Endothelial cell of umbilical vein (primary cell): Measurements from ENCODE around the gene POLR2C. TPM values are rescaled to one million over a fixed set of nuclear protein-coding genes. Genes with fewer than 3 reads are reported as not detected.

Experiments
- BruUV-seq: library from RNA; stranded (reverse); fragments of 400-500 nt; replicated peaks from 2 replicates; lab custom pipeline; 2021; lab: Mats Ljungman, UMichigan
- CTCF ChIA-PET: fragments of 300-600, 350-600 bp; sonication (Branson Sonifier 250); formaldehyde crosslinking; loops from one replicate; lab custom pipeline; 2021; ENCODE audit warnings: antibody characterized with exemption, inconsistent platforms; lab: Charles Lee
- POLR2A ChIA-PET: fragments of 300-600, 350-600 bp; sonication (Branson Sonifier 250); formaldehyde crosslinking; loops from one replicate; lab custom pipeline; 2021; ENCODE audit warnings: antibody characterized with exemption, inconsistent platforms; lab: Charles Lee
- DNase-seq: peaks from one replicate; pipeline ENCODE4 v3.0.0-alpha.2; 2011; ENCODE audit warnings: low read depth, low spot score
- FAIRE-seq: peaks from 2 replicates; lab custom pipeline; 2011; peaks lifted over from hg19 to GRCh38; lab: Jason Lieb, UNC
- H2AFZ ChIP-seq: 2 replicates; pipeline ENCODE4 v1.6.0; 2012; ENCODE audit warnings: low read depth, low read length, control low read depth, inconsistent platforms
- H3K27ac ChIP-seq: 2 replicates; pipeline ENCODE4 v1.5.1; 2011; ENCODE audit warnings: low read depth, mild to moderate bottlenecking, control low read depth, low read length, moderate library complexity; ENCODE audit not compliant: insufficient read depth
- H3K27me3 ChIP-seq, 2 experiments: 2 replicates each; pipeline versions ENCODE4 v1.6.0 to v1.6.1; 2011; ENCODE audit warnings: low read length in 2 of 2, mixed read lengths in 1 of 2; ENCODE audit not compliant: control insufficient read depth in 2 of 2, insufficient read depth in 2 of 2
- H3K36me3 ChIP-seq, 2 experiments: 2 replicates in 1 of 2; 3 replicates in 1 of 2; pipeline ENCODE4 v1.5.1; 2011; ENCODE audit warnings: low read length in 2 of 2, mild to moderate bottlenecking in 1 of 2, moderate library complexity in 1 of 2; ENCODE audit not compliant: control insufficient read depth in 2 of 2, insufficient read depth in 2 of 2; ENCODE audit errors: extremely low read depth in 1 of 2
- H3K4me1 ChIP-seq: 3 replicates; pipeline ENCODE4 v1.5.1; 2011; ENCODE audit warnings: mild to moderate bottlenecking, low read length; ENCODE audit not compliant: control insufficient read depth, insufficient read depth; ENCODE audit errors: extremely low read depth
- H3K4me2 ChIP-seq: 2 replicates; pipeline ENCODE4 v1.6.1; 2011; ENCODE audit warnings: low read length, control low read depth, mixed read lengths; ENCODE audit not compliant: insufficient read depth
- H3K4me3 ChIP-seq, 3 experiments: fragments of 200-600 bp in 1 of 3; sonication (generic), shearing (Covaris generic) in 1 of 3; replicated peaks in 1 of 3; 2 replicates each; pipeline ENCODE4 v1.5.1; 2011 to 2016; ENCODE audit warnings: control low read depth in 3 of 3, low read length in 3 of 3, mild to moderate bottlenecking in 2 of 3, inconsistent platforms in 1 of 3, low read depth in 1 of 3, moderate library complexity in 1 of 3; ENCODE audit not compliant: insufficient read depth in 1 of 3
- H3K79me2 ChIP-seq: 2 replicates; pipeline ENCODE4 v1.6.0; 2012; ENCODE audit warnings: low read length, inconsistent platforms; ENCODE audit not compliant: control insufficient read depth, insufficient read depth
- H3K9ac ChIP-seq: replicated peaks from 2 replicates; pipeline ENCODE3; 2011; ENCODE audit warnings: low read length, control low read depth; ENCODE audit not compliant: insufficient read depth; ENCODE audit errors: extremely low read depth
- H3K9me1 ChIP-seq: replicated peaks from 3 replicates; pipeline ENCODE4 v1.6.0; 2011; ENCODE audit warnings: mild to moderate bottlenecking, low read length; ENCODE audit not compliant: control insufficient read depth, insufficient read depth; ENCODE audit errors: extremely low read depth
- H3K9me3 ChIP-seq: replicated peaks from 2 replicates; pipeline ENCODE4 v1.5.1; 2012; ENCODE audit warnings: low read length, inconsistent platforms; ENCODE audit not compliant: control insufficient read depth, insufficient read depth
- H4K20me1 ChIP-seq: replicated peaks from 2 replicates; pipeline ENCODE3; 2011; ENCODE audit warnings: mild to moderate bottlenecking, low read length; ENCODE audit not compliant: control insufficient read depth, insufficient read depth; ENCODE audit errors: extremely low read depth
- CTCF ChIP-seq, 2 donors: IDR thresholded peaks; 1 replicate in 1 of 2; 2 replicates in 1 of 2; pipeline ENCODE4 v1.5.1; 2011; ENCODE audit warnings: low read length in 2 of 2, mild to moderate bottlenecking in 2 of 2, moderate library complexity in 2 of 2, control low read depth in 1 of 2, inconsistent platforms in 1 of 2, low read depth in 1 of 2; ENCODE audit not compliant: insufficient read depth in 1 of 2; ENCODE audit errors: extremely low read depth in 1 of 2
- EZH2 ChIP-seq: IDR thresholded peaks from 2 replicates; pipeline ENCODE4 v1.6.1; 2012; ENCODE audit warnings: borderline replicate concordance, low read depth, mild to moderate bottlenecking, moderate library complexity, low read length, inconsistent platforms; ENCODE audit not compliant: severe bottlenecking
- FOS ChIP-seq: IDR thresholded peaks from 2 replicates; pipeline ENCODE4 v1.6.1; 2011; ENCODE audit warnings: mild to moderate bottlenecking, low read length, moderate library complexity, borderline replicate concordance; ENCODE audit not compliant: insufficient read depth
- GATA2 ChIP-seq: IDR thresholded peaks from 2 replicates; pipeline ENCODE4 v1.7.0; 2011; ENCODE audit warnings: low read depth, mild to moderate bottlenecking, moderate library complexity, mixed read lengths, low read length; ENCODE audit not compliant: insufficient read length, insufficient read depth
- JUN ChIP-seq: IDR thresholded peaks from 2 replicates; pipeline ENCODE4 v1.6.1; 2011; ENCODE audit warnings: borderline replicate concordance, low read depth; ENCODE audit not compliant: insufficient read length, insufficient read depth
- MAX ChIP-seq: IDR thresholded peaks from 2 replicates; pipeline ENCODE4 v1.6.1; 2011; ENCODE audit not compliant: insufficient read depth, insufficient read length
- MYC ChIP-seq: IDR thresholded peaks from one replicate; pipeline ENCODE4 v1.6.1; 2011; ENCODE audit warnings: mild to moderate bottlenecking, low read depth, low read length
- POLR2A ChIP-seq: IDR thresholded peaks from 2 replicates; pipeline ENCODE4 v1.6.1; 2012; ENCODE audit warnings: low read depth, mild to moderate bottlenecking, control low read depth, low read length
- POLR2AphosphoS5 ChIP-seq: IDR thresholded peaks from 2 replicates; pipeline ENCODE4 v1.6.1; 2012; ENCODE audit warnings: low read depth, mild to moderate bottlenecking, control low read depth, low read length, moderate library complexity; ENCODE audit not compliant: insufficient read depth
- dilution Hi-C: fragments of 300-500 bp; cut with MboI; formaldehyde crosslinking; loops from one replicate; pipeline ENCODE4 v1.15.0; 2019; ENCODE audit warnings: low sequenced_read_pairs; ENCODE audit not compliant: extremely low pct_ligation_motif_present
- intact Hi-C: fragments of 100-400 bp; cut with micrococcal nuclease; formaldehyde crosslinking; loops from one replicate; pipeline ENCODE4 v1.10.0; 2022
- polyA plus RNA-seq, 4 experiments: library from polyadenylated mRNA; depleted of rRNA in 3 of 4; stranded (reverse) in 3 of 4; unstranded in 1 of 4; fragments of >200 nt; gene quantifications; 2 replicates each; pipeline versions ENCODE4 v1.2.1 to v1.2.3, GENCODE V29; 2011 to 2012; ENCODE audit warnings: missing spikeins in 1 of 4
- total RNA-seq: library from RNA; stranded (reverse); gene quantifications from 2 replicates; pipeline ENCODE4 v1.2.3, GENCODE V29; 2021

The POLR2C gene
- total and polyA plus RNA-seq, 2 donors (not counting 3 experiments of a cell fraction or from before 2014, with no cell fraction given), result 65.2 to 129 TPM

GRCh38 chr16:57447186-57447962 lies 15.1 kb upstream of the POLR2C start, which contains the start of the genes CIAPIN1 and COQ9:
TSS of gene CIAPIN1 (minus strand) at chr16:57447385. CDS start at chr16:57440928, 6,457 bp downstream.
TSS of gene COQ9 (plus strand) at chr16:57447479. CDS start at chr16:57447506, 27 bp downstream.
- H3K4me2 ChIP-seq, result peak within 1 kb of the TSS; percentile 83
- no peaks in the 10 kb centered on the region for H4K20me1 ChIP-seq
- peak; percentile 50 for TF ChIP-seq MYC
- TF ChIP-seq CTCF (IDR thresholded peaks at IDR 0.05; ENCODE audit: extremely low read depth in 1 of 2, insufficient read depth in 1 of 2, low read depth in 1 of 2, low read length in 2 of 2), result no peak
- peak; percentile 98 for TF ChIP-seq POLR2AphosphoS5
- peak; percentile 94 for TF ChIP-seq POLR2A
- TF ChIP-seq EZH2, result no peak
- no peak for TF ChIP-seq FOS
- TF ChIP-seq MAX, result peak; percentile 63
- no peak for TF ChIP-seq JUN
- no peak for TF ChIP-seq GATA2
- peak; percentile 92 for DNase-seq
- H2AFZ ChIP-seq, result peak within 1 kb of the TSS; percentile 68
- FAIRE-seq, result peak; percentile 74
- peak within 1 kb of the TSS; percentile 56 for H3K27ac ChIP-seq
- H3K27me3 ChIP-seq, result no peaks in the 10 kb centered on the region
- no peaks in the 10 kb centered on the region for H3K36me3 ChIP-seq
- H3K9ac ChIP-seq, result peak within 1 kb of the TSS; percentile 94
- dilution Hi-C loops, result no loop called here
- TSS peak; percentile 33 for BruUV-seq
- peaks cover 54% of the 10 kb centered on the region for H3K79me2 ChIP-seq
- peaks cover 12% of the 10 kb centered on the region for H3K4me1 ChIP-seq
- H3K4me3 ChIP-seq, result peak within 1 kb of the TSS; percentile 43 to 93 (median 78)
- no peaks in the 10 kb centered on the region for H3K9me3 ChIP-seq
- H3K9me1 ChIP-seq, result no peaks in the 10 kb centered on the region
- ChIA-PET POLR2A (interaction anchor here (0.5 to 1.0 kb wide), 4 partner anchors 15 to 139 kb away, joined by 3 to 4 read pairs (median 3); partner anchors contain the start of gene POLR2C), CTCF (interaction anchor here (0.7 to 1.7 kb wide), 13 partner anchors 9 to 148 kb away, joined by 3 to 29 read pairs (median 4); partner anchors contain the start of gene POLR2C)
- intact Hi-C loops, result loop anchor here (1.0 kb wide), 2 partner anchors 15 to 147 kb away; partner anchors contain the start of gene POLR2C
